Endodermal cell (in vitro differentiated cells): ENCODE data around the gene RNF130. TPM values are rescaled to one million over a fixed set of nuclear protein-coding genes. Genes with fewer than 3 reads are reported as not detected.

Experiments
- DNase-seq: peaks from one replicate; pipeline ENCODE4 v3.0.0-alpha.2; 2017
- H3K27ac ChIP-seq: 2 replicates; pipeline ENCODE4 v1.5.1; 2013; ENCODE audit warnings: mild to moderate bottlenecking, low read depth, low read length, moderate library complexity
- H3K27me3 ChIP-seq: 2 replicates; pipeline ENCODE4 v1.6.1; 2013; ENCODE audit warnings: mild to moderate bottlenecking, low read length, moderate library complexity; ENCODE audit not compliant: insufficient read depth, control insufficient read depth, poor library complexity, severe bottlenecking
- H3K36me3 ChIP-seq: 2 replicates; pipeline ENCODE4 v1.7.0; 2013; ENCODE audit warnings: mild to moderate bottlenecking, low read length, moderate library complexity; ENCODE audit not compliant: control insufficient read depth, insufficient read depth
- H3K4me1 ChIP-seq: one replicate; pipeline ENCODE4 v1.7.0; 2013; ENCODE audit warnings: low read length; ENCODE audit not compliant: control insufficient read depth, insufficient read depth
- H3K4me3 ChIP-seq: 2 replicates; pipeline ENCODE4 v1.5.1; 2013; ENCODE audit warnings: mild to moderate bottlenecking, low read length, moderate library complexity
- H3K9ac ChIP-seq: 2 replicates; pipeline ENCODE4 v1.6.1; 2013; ENCODE audit warnings: mild to moderate bottlenecking, low read length, moderate library complexity; ENCODE audit not compliant: poor library complexity, severe bottlenecking; ENCODE audit errors: extremely low read depth
- H3K9me3 ChIP-seq: 2 replicates; pipeline ENCODE4 v1.6.1; 2013; ENCODE audit warnings: mild to moderate bottlenecking, low read length, moderate library complexity; ENCODE audit not compliant: control insufficient read depth
- H3K27ac Mint-ChIP-seq: 2 replicates; pipeline ENCODE4 v1.8.0; 2020; ENCODE audit warnings: mixed read lengths
- H3K27me3 Mint-ChIP-seq: 2 replicates; pipeline ENCODE4 v1.8.0; 2021; ENCODE audit warnings: mild to moderate bottlenecking, mixed read lengths; ENCODE audit not compliant: insufficient read depth
- H3K36me3 Mint-ChIP-seq: 2 replicates; pipeline ENCODE4 v1.8.0; 2020; ENCODE audit warnings: low read depth, mixed read lengths
- H3K4me1 Mint-ChIP-seq: 2 replicates; pipeline ENCODE4 v1.8.0; 2020; ENCODE audit warnings: mixed read lengths
- H3K4me3 Mint-ChIP-seq: 2 replicates; pipeline ENCODE4 v1.8.0; 2020; ENCODE audit warnings: mild to moderate bottlenecking, moderate library complexity, mixed read lengths
- H3K9me3 Mint-ChIP-seq: 2 replicates; pipeline ENCODE4 v1.8.0; 2020; ENCODE audit warnings: mild to moderate bottlenecking, mixed read lengths
- WGBS, 2 experiments: methylation state at CpG; one replicate each; pipeline versions ENCODE4 v1.1.5 to v1.1.7; 2013; ENCODE audit warnings: missing lambda C conversion rate in 2 of 2, mixed read lengths in 1 of 2; ENCODE audit not compliant: insufficient coverage in 1 of 2, insufficient read length in 1 of 2; 5-methylcytosine and 5-hydroxymethylcytosine counted together
- total RNA-seq, 2 donors: library from RNA; stranded (reverse); fragmentation: NEBNext Ultra II Directional in 1 of 2; extraction: Animal tissue kit (Norgen Biotek cat#: 25700) in 1 of 2; gene quantifications; 2 replicates in 1 of 2; 3 replicates in 1 of 2; pipeline ENCODE4 v1.2.1, GENCODE V29; 2021
- TF ChIP-seq, protein P1 (sequence below): fragments of 200-600 bp; sonication (generic); conservative IDR thresholded peaks from 2 replicates; pipeline ENCODE4 v1.5.0; 2021; ENCODE audit warnings: antibody characterized with exemption, mild to moderate bottlenecking

RNF130 gene
- total RNA-seq, 2 donors from 2014 or later = 64.7 to 74.4 TPM

DNA sequence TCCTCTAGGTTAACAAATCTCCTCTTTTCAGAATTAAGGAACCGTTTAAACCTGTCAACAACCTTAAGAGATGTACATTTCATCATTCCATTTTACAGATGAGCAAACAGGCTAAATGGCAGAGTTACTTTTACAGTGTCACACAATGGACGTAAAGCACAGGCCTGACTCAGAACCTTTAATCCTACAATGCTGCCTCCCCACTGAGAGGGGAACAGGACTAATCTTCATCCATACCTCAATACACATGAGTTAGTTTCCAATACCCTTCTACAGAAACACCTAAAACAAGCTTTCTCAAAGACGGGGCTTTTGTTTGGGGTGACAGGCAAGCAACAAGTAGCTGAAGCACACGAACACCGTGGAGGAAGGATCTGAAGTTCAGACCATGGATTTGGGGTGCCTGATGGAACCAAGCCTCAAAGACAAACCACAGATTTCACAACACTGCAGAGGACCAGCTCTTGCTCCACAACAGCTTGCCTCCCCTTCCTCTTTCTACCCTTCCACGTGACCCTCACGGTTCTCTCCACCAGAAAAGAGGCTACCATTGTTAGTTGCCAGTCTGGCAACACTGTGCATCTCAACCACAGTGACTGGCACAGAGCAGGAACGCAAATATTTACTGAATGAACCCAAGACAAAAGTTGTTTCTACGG lies 1.8 kb downstream of the RNF130 start:
- peak overlapping the region; percentile 81 for H3K9ac ChIP-seq
- peak overlapping the region; percentile 96 for H3K27ac Mint-ChIP-seq

DNA sequence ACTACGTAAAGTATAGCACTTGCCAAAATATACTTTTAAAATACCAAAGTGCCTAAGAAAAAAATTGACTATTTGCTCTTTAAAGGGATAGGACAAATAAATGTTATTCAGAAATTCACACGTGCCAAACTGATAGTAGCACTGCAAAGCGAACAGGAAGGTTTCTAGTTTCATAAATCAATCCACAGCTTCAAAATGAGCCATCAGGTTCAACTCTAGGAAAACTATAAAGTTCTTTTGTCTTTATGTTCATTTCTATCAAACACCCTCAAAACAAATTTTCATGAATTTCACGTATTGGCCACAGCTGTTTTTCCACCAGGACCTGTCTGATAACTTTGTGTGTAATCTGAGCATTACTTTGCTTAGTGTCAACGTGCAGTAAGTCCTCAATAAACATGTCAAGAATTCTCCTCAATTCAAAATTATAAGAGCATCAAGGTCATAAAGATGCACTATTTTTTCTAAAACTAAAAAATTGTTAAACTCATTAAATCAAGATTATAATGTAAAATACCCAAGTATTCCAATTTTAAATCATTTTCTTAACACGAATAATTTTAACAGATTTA lies 3.0 kb downstream of the RNF130 start:
- TF ChIP-seq, protein P1, sequence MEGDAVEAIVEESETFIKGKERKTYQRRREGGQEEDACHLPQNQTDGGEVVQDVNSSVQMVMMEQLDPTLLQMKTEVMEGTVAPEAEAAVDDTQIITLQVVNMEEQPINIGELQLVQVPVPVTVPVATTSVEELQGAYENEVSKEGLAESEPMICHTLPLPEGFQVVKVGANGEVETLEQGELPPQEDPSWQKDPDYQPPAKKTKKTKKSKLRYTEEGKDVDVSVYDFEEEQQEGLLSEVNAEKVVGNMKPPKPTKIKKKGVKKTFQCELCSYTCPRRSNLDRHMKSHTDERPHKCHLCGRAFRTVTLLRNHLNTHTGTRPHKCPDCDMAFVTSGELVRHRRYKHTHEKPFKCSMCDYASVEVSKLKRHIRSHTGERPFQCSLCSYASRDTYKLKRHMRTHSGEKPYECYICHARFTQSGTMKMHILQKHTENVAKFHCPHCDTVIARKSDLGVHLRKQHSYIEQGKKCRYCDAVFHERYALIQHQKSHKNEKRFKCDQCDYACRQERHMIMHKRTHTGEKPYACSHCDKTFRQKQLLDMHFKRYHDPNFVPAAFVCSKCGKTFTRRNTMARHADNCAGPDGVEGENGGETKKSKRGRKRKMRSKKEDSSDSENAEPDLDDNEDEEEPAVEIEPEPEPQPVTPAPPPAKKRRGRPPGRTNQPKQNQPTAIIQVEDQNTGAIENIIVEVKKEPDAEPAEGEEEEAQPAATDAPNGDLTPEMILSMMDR = no peak
- H3K27ac ChIP-seq = no peak overlapping the region
- H3K9ac ChIP-seq = peak overlapping the region; percentile 81
- DNase-seq = no peak
- H3K4me1 ChIP-seq = no peaks in the 10 kb centered on the region
- peaks cover 9% of the 10 kb centered on the region for H3K36me3 Mint-ChIP-seq
- H3K4me1 Mint-ChIP-seq = peaks cover 39% of the 10 kb centered on the region
- H3K4me3 ChIP-seq = peak overlapping the region; percentile 86
- H3K27me3 ChIP-seq = peaks cover 8% of the 10 kb centered on the region
- peaks cover 16% of the 10 kb centered on the region for H3K27me3 Mint-ChIP-seq
- peak overlapping the region; percentile 92 for H3K4me3 Mint-ChIP-seq
- peaks cover 15% of the 10 kb centered on the region for H3K9me3 Mint-ChIP-seq
- peak overlapping the region; percentile 34 for H3K27ac Mint-ChIP-seq
- H3K36me3 ChIP-seq = peaks cover 18% of the 10 kb centered on the region
- peaks cover 9% of the 10 kb centered on the region for H3K9me3 ChIP-seq
- WGBS, 2 experiments = 50 to 63% methylated on average over 5 to 6 of the region's 6 CpGs

More for the DNA sequence above, 1.8 kb downstream of the RNF130 start:
- Histone ChIP-seq H3K27me3 (peaks cover 8% of the 10 kb centered on the region), H3K27ac (peak overlapping the region; percentile 38), H3K36me3 (peaks cover 9% of the 10 kb centered on the region), H3K4me3 (peak overlapping the region; percentile 86), H3K4me1 (no peaks in the 10 kb centered on the region), H3K9me3 (peaks cover 9% of the 10 kb centered on the region)
- peaks cover 25% of the 10 kb centered on the region for H3K27me3 Mint-ChIP-seq
- DNase-seq = peak; percentile 70
- peaks cover 17% of the 10 kb centered on the region for H3K9me3 Mint-ChIP-seq
- H3K4me3 Mint-ChIP-seq = peak overlapping the region; percentile 92
- peaks cover 34% of the 10 kb centered on the region for H3K4me1 Mint-ChIP-seq
- TF ChIP-seq, protein P1 = no peak
- 10 to 11% methylated on average over 7 to 9 of the region's 9 CpGs for WGBS, 2 experiments
- H3K36me3 Mint-ChIP-seq = peaks cover 9% of the 10 kb centered on the region

- peaks cover 10% of the 10 kb centered on the region for H3K27me3 Mint-ChIP-seq
- H3K27ac Mint-ChIP-seq = peak overlapping the region; percentile 34
- no peak for DNase-seq
- peak overlapping the region; percentile 92 for H3K4me3 Mint-ChIP-seq
- TF ChIP-seq, protein P1 = no peak
- 11 to 32% methylated on average over 3 to 4 of the region's 4 CpGs for WGBS, 2 experiments
- H3K4me1 Mint-ChIP-seq = peaks cover 43% of the 10 kb centered on the region
- Histone ChIP-seq H3K27me3 (peaks cover 8% of the 10 kb centered on the region), H3K4me3 (peak overlapping the region; percentile 86), H3K27ac (no peak overlapping the region), H3K9me3 (peaks cover 8% of the 10 kb centered on the region), H3K9ac (peak overlapping the region; percentile 81), H3K36me3 (peaks cover 25% of the 10 kb centered on the region), H3K4me1 (no peaks in the 10 kb centered on the region)
- H3K36me3 Mint-ChIP-seq = peaks cover 12% of the 10 kb centered on the region
- peaks cover 10% of the 10 kb centered on the region for H3K9me3 Mint-ChIP-seq
Measured at GRCh38 chr5:180067986-180068385, 3.6 kb downstream of the RNF130 start.
